Activated CD8-positive, alpha-beta memory T cell treated with anti-CD3 and anti-CD28 coated beads for 1 hour (primary cell): ENCODE data around the gene FAM163B.

Experiments
- DNase-seq, 2 donors: peaks; one replicate each; pipeline ENCODE4 v3.0.0-alpha.2; 2020; ENCODE audit warnings: low read depth in 1 of 2; ENCODE audit errors: extremely low read depth in 1 of 2

The FAM163B gene

GRCh38 chr9:133531293-133531692 lies 77.9 kb downstream of the FAM163B start:
- DNase-seq = no peak

- DNase-seq = no peak
Measured at GRCh38 chr9:133529874-133530273, 79.3 kb downstream of the FAM163B start.

GRCh38 chr9:133529457-133529856 lies 79.7 kb downstream of the FAM163B start:
- no peak for DNase-seq

- DNase-seq = no peak
Measured at GRCh38 chr9:133528876-133529241, 80.3 kb downstream of the FAM163B start.

- no peak for DNase-seq
Measured at GRCh38 chr9:133528001-133528875, 81.0 kb downstream of the FAM163B start.

- DNase-seq = no peak
Measured at GRCh38 chr9:133527444-133527920, 81.7 kb downstream of the FAM163B start.
